Vagina (tissue), 2 donors: ENCODE measurements around the gene CERS2.

Source experiments
- POLR2A ChIP-seq, 2 donors: fragments of 450-650 bp; IDR thresholded peaks; one replicate each; pipeline ENCODE4 v1.6.1; 2017; ENCODE audit warnings: antibody characterized with exemption in 2 of 2, mild to moderate bottlenecking in 2 of 2, moderate library complexity in 2 of 2
- POLR2AphosphoS5 ChIP-seq, 2 donors: sonication (generic); formaldehyde crosslinking; IDR thresholded peaks; one replicate each; pipeline ENCODE4 v1.9.0; 2017; ENCODE audit warnings: antibody characterized with exemption in 2 of 2, mild to moderate bottlenecking in 2 of 2, low read depth in 1 of 2; ENCODE audit not compliant: insufficient read depth in 1 of 2
- TF ChIP-seq, protein P1 (sequence below), 3 experiments: fragments of 450-650 bp in 2 of 3; fragments of 200-600 bp in 1 of 3; sonication (generic) in 1 of 3; IDR thresholded peaks; one replicate each; pipeline ENCODE4 v1.5.1; 2017 to 2019; ENCODE audit warnings: antibody characterized with exemption in 3 of 3, mild to moderate bottlenecking in 2 of 3, moderate library complexity in 2 of 3

DNA sequence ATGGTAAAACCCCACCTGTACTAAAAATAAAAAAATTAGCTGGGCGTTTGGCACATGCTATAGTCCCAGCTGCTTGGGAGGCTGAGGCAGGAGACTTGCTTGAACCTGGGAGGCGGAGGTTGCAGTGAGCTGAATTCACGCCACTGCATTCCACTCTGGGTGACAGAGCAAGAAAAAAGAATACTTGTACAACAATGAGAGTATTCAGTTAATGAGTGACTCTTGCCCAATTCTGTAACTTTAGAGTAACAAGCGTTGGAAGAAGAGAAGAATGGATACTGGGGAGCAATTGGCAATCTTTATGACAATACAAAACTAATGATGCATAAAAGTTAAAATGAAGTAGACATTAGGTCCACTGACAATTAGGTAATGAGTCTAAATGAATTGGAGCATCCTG, 18.0 kb upstream of the CERS2 start:
- TF ChIP-seq POLR2A (IDR thresholded peaks at IDR 0.05): peak in 1 of 2 donors; percentile 2
- TF ChIP-seq, protein P1, sequence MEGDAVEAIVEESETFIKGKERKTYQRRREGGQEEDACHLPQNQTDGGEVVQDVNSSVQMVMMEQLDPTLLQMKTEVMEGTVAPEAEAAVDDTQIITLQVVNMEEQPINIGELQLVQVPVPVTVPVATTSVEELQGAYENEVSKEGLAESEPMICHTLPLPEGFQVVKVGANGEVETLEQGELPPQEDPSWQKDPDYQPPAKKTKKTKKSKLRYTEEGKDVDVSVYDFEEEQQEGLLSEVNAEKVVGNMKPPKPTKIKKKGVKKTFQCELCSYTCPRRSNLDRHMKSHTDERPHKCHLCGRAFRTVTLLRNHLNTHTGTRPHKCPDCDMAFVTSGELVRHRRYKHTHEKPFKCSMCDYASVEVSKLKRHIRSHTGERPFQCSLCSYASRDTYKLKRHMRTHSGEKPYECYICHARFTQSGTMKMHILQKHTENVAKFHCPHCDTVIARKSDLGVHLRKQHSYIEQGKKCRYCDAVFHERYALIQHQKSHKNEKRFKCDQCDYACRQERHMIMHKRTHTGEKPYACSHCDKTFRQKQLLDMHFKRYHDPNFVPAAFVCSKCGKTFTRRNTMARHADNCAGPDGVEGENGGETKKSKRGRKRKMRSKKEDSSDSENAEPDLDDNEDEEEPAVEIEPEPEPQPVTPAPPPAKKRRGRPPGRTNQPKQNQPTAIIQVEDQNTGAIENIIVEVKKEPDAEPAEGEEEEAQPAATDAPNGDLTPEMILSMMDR (IDR thresholded peaks at IDR 0.05): no peak
- no peak for TF ChIP-seq POLR2AphosphoS5 (IDR thresholded peaks at IDR 0.05; ENCODE audit: insufficient read depth in 1 of 2, low read depth in 1 of 2)
